ENCODE data around the gene ETFA.
A peak's percentile ranks its signal among the peaks of the same experiment; 100 is the strongest.
"Not testable (repeated sequence)": the region's sequence is repeated elsewhere in the genome, so short reads cannot be mapped to it uniquely, and the experiment has no call there.

The ETFA gene

DNA sequence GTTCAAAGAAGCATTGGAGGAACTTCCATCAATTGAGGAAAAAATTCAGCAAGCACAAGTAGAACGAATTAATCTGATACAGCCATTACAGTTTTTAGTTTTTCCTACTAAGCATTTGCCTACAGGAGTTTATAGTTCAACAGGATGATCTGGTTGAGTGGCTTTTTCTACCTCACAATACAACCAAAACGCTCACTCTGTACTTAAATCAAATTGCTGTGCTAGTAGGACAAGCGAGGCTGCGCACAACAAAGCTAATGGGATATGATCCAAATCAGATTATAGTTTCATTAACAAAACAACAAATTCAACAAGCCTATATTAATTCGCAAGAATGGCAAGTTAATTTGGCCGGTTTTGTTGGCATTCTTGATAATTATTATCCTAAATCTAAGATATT is 44.2 kb downstream of the ETFA start:
- DNase-seq, result no peak

- not testable (repeated sequence) for DNase-seq
Measured at GRCh38 chr15:76265769-76266168, 45.5 kb downstream of the ETFA start.

- DNase-seq, result no peak
Measured at GRCh38 chr15:76260246-76260938, 50.9 kb downstream of the ETFA start.

- no peak for DNase-seq
Measured at GRCh38 chr15:76259392-76259791, 51.9 kb downstream of the ETFA start.

DNA sequence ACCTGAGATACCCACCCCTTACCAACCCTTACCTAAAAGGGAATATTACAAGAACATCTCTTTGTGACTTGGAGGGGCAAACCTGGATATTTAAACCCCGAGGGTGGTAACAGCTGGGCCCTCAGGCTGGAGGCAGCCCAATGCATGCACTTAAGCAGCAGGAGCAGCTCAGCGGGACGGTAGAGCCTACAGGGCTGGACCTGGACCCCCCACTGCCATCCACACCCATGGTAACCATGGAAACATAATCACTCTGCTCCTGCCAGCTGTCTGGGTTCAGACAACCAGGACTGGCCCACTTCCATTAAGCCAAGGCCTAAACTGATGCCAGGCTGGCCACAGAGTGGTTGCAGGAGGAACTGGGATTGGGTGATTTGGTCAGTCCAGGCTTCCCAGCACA is 52.8 kb downstream of the ETFA start:
- peak; percentile 98 to 99 for DNase-seq

GRCh38 chr15:76253691-76254473 is 57.4 kb downstream of the ETFA start:
- DNase-seq, result peak in 1 of 2 experiments; percentile 27

- no peak for DNase-seq
Measured at GRCh38 chr15:76252249-76252648, 59.0 kb downstream of the ETFA start.

- DNase-seq, result no peak
Measured at GRCh38 chr15:76251717-76252116, 59.6 kb downstream of the ETFA start.

GRCh38 chr15:76245072-76245610 is 66.1 kb downstream of the ETFA start:
- no peak for DNase-seq

DNA sequence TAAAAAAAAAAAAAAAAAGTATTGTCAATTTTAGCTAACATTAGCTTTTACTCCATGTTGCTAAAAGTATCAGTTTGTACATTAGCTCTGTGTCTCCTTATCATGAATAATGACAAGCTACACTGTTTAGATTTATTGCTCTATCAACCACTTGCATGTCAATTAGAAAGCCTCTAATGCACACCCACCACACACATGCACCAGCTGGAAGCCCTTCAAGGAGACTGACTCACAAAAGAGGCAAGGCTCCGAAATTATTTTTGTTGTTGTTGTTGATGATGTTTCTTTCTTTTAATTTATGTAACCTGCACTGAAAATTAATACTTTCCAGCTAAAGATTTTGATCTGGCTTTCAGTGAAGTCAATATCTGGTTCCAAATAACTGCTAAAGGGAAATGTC is 71.5 kb downstream of the ETFA start:
- DNase-seq, result peak in 1 of 2 experiments; percentile 42

DNA sequence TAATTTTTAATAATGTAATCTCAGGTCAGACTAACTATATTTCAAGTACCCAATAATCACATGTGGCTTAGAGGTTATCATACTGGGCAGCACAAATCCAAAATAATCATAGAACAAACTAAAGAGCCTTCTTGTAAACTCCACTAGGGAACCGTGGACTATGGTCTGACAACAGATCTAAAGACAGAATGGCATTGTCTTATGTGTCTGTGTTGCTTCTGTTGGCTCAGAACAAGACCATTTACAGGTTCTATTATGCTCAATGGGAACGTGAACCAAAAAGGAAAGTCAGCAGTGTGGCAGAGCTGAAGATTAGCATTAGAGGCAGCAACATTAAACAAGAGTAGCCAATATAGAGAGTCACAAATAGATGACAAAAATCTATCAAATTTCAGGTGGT is 74.9 kb downstream of the ETFA start:
- DNase-seq, result no peak

DNA sequence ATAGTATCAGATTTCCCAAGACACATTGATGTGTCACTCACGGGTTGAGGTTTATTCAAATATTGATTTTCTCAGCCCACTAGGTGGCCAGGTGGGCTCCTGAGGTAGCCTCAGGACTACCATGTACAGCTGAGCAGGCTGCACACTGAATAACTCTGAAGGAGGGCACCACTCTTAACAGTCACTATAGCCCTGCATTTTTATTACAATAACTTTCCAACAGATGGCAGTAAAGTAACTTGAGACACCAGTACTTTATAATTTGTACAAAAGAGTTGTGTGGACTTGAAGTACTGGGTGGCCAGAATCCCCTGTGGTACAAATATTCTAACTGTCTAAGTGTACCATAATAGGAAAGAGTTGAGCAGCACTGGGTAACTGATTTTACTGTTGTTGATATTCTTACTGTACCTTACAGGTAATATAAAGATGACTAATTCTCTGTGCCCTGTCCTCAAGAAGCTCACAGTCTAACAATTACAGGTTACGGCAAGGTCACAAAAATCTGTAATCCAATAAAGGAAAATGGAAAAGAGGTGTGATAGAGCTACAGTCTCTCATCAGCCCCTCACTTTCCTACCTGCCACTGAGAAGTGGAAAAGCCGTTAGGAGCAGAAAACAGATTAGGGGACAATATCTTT is 76.0 kb downstream of the ETFA start:
- peak; percentile 65 to 90 for DNase-seq

GRCh38 chr15:76234337-76234889 is 76.9 kb downstream of the ETFA start:
- peak; percentile 30 to 41 for DNase-seq

DNA sequence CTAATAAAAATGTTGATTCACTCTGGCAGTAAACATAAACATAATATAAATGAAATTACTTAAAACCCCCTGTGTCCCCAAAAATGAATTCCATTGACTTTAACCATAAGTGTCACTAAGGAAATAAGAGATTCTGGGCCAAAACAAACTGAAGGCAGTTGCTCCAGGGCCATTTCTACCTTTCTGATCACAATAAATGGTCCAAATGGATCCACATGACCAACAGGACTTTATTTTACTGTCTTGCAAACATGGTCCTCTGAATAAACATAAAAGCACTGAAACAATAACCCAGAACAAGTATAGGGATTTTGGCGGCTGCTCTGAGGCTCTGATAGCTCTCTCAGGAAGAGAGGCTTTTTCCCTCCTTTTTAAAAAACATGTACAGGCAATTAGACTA is 77.3 kb downstream of the ETFA start:
- no peak for DNase-seq

DNA sequence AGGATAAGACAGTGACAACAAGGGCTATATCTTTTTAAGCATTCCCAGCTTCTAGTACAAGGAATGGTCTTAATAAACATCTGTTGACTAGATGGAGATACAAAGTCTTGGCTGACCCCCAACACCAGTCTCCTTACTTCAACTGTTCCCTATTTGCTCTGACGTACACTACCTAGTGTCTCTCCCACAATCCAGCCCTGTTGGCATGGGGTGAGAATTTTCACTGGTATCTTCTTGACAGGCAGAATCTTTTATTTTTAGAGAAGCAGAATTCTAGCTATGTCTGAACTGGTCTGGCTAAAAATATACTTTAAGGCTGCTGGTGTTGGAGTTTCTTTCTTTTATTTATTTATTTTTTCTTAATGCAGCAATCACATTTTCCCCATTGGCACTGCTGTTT is 82.0 kb downstream of the ETFA start:
- DNase-seq, result no peak

DNA sequence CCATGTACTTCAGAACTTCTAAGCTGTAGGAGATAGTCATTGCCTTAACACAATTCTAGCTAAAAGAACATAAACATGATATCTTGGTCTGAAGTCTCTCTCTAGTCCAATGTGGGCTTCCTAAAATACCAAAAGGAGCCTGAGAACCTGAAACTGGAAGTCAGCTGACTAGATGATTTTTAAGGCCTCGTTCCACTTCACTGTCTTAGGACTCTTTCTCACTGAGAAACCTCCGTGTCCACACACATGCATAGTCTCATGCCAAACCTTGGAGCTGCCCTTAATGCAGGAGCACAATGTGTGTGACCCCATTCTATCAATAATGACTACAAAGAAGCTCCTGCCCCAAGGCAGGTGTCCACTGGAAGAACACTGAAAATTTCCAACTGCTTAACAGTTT is 87.7 kb downstream of the ETFA start:
- no peak for DNase-seq

- no peak for DNase-seq
Measured at GRCh38 chr15:76222159-76222558, 89.1 kb downstream of the ETFA start.

DNA sequence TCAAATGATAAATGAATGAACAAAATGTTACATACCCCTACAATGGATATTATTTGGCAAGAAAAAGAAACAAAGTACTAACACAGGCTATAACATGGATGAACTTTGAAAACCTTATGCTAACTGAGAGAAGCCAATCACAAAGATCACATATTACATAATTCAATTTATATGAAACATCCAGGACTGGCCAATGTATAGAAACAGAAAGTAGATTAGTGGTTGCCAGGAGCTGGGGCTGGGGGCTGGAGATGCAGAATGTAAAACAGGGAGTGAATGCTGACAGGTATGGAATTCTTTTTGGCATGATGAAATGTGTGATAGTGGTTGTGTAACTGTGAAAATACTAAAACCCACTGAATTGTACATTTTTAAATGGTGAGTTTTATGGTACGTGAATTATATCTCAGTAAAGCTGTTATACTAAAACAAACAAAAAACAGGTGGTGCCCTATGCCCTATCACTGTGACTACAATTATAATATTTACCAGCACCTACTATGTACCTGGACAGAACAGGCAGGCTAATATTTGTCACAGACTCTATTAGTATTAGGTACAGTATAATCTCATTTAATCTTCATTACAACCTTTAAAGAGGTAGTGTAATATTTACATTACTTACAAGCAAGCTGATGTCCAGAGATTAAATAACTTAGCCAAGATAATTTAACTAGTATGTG is 90.0 kb downstream of the ETFA start:
- DNase-seq, result no peak

DNA sequence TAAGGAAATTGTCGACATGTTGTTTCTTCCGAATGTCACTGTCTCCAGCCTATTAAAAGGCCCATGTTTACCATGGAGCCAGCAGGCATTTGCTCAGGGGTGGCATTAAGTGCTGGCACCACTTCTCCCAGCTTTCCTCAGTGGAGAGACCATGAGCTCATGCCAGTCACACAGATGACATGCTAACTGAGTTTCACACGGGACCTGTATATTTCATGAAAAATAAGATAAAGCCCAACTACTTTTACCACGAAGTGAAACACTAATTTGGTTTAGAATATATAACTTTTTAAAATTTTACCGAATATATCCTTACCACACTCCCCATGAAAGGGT is 93.4 kb downstream of the ETFA start:
- DNase-seq, result no peak

DNA sequence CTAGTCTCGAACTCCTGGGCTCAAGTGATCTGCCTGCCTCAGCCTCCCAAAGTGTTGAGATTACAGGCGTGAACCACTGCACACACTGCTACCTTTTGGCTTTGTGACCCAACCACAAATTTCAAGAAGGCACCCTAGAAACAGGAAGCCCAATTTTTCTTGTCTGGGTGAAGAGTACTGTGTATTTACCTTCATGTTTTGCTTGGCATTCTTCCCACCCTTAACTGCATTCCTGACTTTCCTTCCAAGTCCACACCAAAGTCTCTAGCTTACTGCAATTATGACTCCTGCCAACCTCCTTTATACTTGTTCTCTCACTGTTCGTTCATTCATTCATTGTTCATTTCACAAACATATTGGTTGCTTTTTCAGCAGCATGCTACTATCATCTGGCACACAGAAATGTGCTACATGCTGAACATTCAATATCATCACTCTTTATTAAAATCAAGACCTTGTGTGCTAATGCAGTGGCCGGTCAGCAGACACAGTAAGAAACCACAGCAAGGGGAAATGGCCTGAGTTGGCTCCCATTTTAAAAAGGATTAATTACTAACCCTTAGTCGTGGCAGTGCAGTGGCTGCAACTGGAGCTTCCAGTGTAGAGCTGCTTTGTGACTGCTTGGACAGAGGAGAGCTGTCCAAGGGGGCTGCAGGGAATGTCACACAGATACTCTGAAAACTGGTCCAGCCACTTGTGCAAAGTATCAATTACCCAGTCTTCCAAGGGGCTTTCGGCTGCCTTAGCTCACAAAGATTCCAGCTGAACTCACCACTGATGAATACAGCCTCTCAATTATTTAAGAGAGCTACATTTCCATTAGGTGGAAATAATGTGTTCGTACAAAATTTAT is 94.0 kb downstream of the ETFA start:
- no peak for DNase-seq

DNA sequence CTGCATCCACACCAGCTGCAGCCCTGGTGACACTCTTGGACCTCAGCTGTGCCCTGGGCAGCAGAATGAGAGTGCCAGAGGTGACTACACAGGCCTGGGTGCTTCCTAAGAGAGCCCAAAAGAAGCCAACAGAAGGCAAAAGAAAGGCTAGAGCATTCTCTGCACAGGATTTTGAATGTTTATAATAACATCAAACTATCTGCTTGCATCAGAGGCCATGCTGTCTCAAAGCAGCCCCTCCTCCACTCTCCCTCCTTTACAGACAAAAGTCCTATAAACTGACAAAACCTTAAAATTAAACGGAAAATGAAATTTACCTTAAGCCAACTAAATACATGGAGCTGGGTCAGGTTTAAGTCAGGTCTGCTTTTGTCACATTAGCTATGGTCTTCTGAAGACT is 95.6 kb downstream of the ETFA start:
- DNase-seq, result no peak

GRCh38 chr15:76209942-76210341 is 101.3 kb downstream of the ETFA start:
- no peak for DNase-seq
